GM21619 (cell line): ENCODE measurements around the gene C2CD2.

Experiments used
- ATAC-seq: cut with Tn5 transposase; IDR thresholded peaks from one replicate; pipeline ENCODE4 v1.9.1; 2021; ENCODE audit not compliant: unreplicated experiment

Gene C2CD2

DNA sequence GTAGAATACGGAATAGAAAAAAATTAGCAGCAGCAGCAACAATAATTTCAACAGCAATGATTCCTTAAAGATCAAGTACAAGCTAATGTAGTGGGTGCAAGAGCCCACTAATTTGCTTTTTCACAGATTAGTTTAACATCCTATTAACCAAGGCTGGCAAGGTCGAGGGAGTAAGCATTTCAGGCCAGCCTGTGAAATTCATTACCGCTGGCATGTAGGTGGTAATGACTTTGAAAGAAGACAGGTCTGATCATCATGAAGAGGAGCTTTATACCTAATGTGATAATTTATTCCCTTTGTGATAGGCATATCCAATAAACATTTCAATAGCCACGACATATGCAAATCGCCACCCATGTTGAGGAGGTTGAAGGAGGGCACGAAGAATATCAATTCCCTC lies 63.5 kb downstream of the C2CD2 start:
- no peak for ATAC-seq

GRCh38 chr21:41888749-41889376 lies 65.0 kb downstream of the C2CD2 start:
- no peak for ATAC-seq

DNA sequence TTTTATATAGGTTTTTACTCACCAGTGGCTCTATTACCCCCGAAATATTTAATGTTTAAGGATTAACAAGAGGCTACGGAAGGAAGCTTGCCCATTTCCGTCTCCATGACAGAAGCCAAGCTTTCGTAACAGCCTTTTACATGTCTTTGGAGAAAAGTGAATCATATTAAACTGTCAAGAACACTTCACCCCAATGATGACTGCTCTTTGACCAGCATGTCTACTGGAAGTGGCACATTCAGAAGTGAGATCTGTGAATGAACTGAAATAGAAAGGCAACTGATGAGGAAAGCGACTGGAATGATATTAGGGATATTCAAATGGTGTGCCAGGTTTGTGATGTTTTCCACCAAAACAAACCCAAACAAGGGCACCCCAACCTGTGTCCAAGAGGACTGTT lies 66.2 kb downstream of the C2CD2 start:
- ATAC-seq, result no peak

GRCh38 chr21:41886328-41886727 lies 67.5 kb downstream of the C2CD2 start:
- ATAC-seq, result no peak

- no peak for ATAC-seq
These were observed 68.3 kb downstream of the C2CD2 start for GRCh38 chr21:41885341-41886024.

DNA sequence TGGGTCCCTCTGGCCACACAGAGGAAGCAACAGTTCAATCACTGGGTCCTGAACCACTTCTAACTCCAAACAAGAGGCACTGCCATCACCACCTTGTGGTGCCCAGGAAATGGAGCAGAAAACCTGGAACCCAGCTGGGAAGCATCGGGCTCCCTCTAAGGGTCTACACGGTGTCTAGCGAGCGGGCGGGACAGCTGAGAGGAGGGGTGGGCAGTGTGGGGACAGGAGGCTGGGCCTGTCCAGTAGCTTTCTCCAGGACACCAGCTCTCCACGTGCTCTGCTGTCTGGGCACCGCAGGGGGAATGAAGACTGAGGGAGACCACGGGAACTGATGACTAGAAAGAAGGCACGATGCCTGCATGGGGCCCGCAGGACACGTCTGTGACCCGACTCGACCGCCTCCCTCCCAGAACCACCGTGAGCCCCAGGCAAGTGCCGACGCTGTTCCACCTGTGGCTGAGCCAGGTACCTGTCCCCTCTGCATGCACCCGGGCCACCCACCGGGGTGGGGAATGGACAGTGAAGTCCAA lies 69.3 kb downstream of the C2CD2 start:
- no peak for ATAC-seq

DNA sequence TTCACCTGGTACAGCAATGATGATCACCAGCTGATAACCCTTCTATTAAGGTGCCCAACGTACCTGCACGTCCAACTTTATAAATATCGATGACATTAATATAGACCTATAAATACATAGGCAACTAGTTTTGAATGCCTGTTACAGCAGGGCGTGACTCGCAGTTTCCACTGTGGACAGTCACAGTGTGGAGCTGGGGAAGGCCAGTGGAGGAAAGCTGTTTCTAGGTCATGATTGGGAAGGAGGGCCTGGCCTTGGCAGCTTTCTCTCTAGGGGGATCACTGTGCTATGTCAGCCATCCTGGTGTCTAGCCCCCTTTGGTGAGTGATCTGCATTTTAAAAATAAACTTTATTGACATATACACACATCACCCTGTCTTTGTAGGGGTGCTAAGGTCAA lies 70.2 kb downstream of the C2CD2 start:
- no peak for ATAC-seq

GRCh38 chr21:41881051-41881450 lies 72.8 kb downstream of the C2CD2 start:
- no peak for ATAC-seq

- ATAC-seq, result no peak
These were observed 73.7 kb downstream of the C2CD2 start for GRCh38 chr21:41880153-41880552.

DNA sequence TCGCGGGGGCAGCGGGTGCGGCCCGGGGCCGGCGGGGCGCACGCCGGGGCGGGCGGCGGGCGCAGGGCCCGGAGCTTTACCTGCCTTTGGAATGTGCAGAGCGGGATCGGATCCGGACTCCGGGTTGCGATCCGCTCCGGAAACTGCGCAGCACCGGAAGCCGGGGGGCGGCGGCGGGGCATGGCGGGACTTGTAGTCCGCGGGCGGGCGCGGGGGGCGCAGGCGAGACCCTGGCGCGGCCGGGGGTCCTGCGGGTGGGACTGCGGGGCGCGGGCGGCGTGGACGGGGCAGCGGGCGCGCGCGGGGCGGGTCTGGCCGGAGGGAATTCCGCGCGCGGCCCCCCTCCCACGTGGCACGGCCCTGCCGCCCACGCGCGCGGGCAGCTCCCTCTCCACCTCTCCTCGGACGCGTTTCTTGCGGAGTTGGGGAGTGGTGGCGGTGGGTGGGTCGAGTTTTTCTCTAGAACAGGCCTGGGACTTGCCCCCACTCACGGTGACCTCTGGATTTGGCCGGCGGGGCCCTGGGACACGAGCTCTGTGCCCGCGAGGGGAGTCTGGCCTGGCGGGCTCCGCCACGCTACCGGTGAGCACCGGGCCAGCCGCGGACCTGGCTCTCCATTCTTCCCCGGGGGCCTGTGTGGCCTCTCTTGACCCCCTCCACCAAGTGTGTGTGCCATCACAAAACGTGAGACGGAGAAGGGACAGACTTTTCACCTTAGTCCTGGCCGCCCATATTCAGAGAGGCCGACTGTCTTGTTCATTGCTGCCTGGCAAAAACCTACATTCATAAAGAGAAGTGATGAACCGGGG lies 74.4 kb downstream of the C2CD2 start, which contains the start of gene PRDM15:
Gene PRDM15, minus strand, starts transcription at position 155 of the 809 bp plus-strand sequence. CDS start 18,981 bp downstream, outside the sequence.
- ATAC-seq, result peak; percentile 67

GRCh38 chr21:41878831-41879189 lies 75.0 kb downstream of the C2CD2 start:
- peak; percentile 43 for ATAC-seq

DNA sequence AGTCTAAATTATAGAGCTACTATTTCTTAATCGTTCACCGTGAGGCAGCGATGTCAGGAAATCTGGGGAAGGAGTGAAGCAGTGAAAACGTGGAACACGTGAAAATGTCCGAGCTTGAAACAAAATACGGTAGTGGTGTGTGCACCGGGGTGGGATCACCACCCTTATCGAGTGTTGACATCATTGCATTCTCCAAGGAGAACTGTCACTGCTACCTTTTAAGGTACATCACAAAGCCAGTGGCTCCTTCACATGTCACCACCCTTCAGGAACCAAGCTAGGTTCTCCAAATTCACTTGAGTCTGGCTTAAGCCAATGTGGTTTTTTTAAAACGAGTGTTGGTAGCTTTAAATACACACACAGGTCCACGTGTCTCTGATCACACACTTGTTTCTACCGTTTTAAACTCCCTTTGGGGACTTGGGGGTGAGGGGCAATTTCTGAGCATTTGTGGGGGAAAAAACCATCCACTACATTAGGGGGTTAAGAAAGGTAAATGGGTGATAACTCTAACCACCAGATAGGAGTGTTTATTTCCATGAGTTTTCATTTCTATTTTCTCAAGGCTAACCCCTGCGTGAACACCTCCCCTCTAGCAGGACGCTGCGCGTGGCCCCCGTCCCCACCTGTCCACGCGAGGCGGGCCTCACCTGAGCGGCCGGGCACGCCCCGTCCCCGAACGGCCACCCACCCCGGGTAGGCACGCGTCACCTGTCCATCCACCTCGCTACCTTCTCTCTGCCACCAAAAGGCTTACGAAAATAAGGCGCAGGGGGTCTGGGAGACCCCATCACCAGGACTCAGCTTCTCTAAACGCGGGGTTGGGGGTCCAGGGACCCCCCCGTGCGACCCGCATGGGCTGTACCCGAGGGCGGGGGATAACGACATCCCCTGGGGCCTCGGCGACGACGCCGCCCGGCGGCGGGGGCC lies 75.7 kb downstream of the C2CD2 start:
- peak; percentile 22 for ATAC-seq

DNA sequence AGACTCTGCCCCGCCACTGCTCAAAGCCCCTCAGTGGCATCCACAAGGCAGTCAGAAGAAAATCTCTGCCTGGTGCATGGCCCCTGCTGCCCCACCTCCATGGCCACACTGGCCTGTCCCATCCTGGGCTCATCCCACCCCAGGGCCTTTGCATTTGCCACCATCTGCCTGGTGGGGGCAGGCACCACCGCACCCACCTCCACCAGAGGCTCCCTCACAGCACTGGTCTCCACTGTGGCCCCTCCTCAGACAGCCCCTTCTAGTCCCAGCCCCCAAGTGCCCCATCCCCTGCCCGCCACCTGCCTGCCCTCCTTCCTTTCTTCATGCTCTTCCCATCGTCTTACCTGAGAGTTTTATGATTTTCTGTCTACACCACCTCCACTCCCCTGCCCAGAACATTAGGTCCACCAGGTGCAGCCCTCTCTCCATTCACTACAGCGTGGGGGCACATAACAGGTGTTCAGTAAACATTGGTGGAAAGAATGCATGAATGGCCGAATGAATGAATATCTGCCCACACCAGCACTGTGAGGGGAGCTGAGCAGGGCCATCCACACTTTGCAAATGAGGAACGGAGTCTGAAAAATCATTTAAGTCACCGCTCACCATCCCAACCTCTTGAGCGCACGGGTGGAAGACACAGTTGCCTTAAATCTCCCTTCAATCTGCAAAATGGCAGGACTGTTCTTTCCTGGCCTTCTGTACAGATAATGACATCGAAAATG lies 76.7 kb downstream of the C2CD2 start:
- no peak for ATAC-seq

- no peak for ATAC-seq
These were observed 77.4 kb downstream of the C2CD2 start for GRCh38 chr21:41876396-41876795.

GRCh38 chr21:41875086-41875485 lies 78.7 kb downstream of the C2CD2 start:
- ATAC-seq, result no peak

GRCh38 chr21:41874611-41875010 lies 79.2 kb downstream of the C2CD2 start:
- ATAC-seq, result no peak

DNA sequence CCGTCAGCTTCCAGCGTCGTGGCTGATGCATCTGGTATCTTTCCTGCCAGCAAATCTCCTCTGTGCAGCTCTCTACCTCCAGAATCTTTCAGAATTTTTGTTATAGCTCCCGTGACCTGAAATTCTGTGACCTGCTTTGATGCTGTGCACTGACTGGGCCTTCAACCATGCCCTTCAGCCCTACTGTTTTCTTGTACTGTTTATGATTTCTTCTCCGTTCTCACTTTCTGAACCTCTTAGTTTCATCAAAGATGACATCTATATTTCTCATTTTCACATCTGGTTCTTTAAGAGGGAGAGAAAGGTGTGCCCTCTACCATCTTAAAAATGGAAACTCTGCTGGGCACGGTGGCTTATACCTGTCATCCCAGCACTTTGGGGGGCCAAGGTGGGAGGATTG lies 80.4 kb downstream of the C2CD2 start:
- ATAC-seq, result no peak

DNA sequence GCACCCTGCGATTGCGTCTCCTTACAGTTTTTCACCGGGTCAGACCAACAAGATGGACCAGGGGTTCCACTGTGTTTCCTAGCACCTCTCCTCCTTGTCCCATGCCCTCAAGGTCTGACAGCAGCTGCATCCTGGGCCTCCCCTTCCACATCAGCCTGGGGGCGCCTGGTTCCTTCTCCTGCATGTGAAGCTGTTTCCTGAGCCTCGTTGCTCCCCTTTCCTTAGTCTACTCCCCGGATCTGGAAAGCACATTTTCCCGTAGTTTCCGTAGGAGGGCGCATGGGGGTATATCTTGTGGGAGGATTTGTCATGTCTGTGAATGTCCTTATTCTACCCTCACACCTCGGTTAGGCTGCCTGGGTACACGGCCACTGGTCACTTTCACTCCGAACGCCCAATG lies 80.8 kb downstream of the C2CD2 start:
- ATAC-seq, result no peak

GRCh38 chr21:41871293-41872030 lies 82.4 kb downstream of the C2CD2 start:
- no peak for ATAC-seq
